Left ventricle myocardium inferior (tissue), 1 donor: ENCODE measurements around the gene ANAPC2. TPM values are rescaled to one million over a fixed set of nuclear protein-coding genes. Genes with fewer than 3 reads are reported as not detected.

ENCODE experiments used
- DNase-seq: peaks from one replicate; pipeline ENCODE4 v3.0.0-alpha.2; 2020
- H3K27ac ChIP-seq: fragments of 200-600 bp; replicated peaks from 2 replicates; pipeline ENCODE4 v1.8.0; 2021
- H3K27me3 ChIP-seq: fragments of 200-600 bp; 2 replicates; pipeline ENCODE4 v1.8.0; 2021; ENCODE audit warnings: low read depth
- H3K36me3 ChIP-seq: fragments of 200-600 bp; 2 replicates; pipeline ENCODE4 v1.8.0; 2021
- H3K4me1 ChIP-seq: fragments of 200-600 bp; 2 replicates; pipeline ENCODE4 v1.8.0; 2021
- H3K4me3 ChIP-seq: fragments of 200-600 bp; 2 replicates; pipeline ENCODE4 v1.8.0; 2021; ENCODE audit warnings: mild to moderate bottlenecking, moderate library complexity
- H3K9me3 ChIP-seq: fragments of 200-600 bp; replicated peaks from 2 replicates; pipeline ENCODE4 v1.8.0; 2021
- CTCF ChIP-seq: fragments of 200-600 bp; IDR thresholded peaks from 2 replicates; pipeline ENCODE4 v1.8.0; 2021; ENCODE audit warnings: antibody characterized with exemption, mild to moderate bottlenecking, borderline replicate concordance
- intact Hi-C: fragments of 100-400 bp; cut with micrococcal nuclease; formaldehyde crosslinking; loops from one replicate; pipeline ENCODE4 v1.11.0; 2022
- total RNA-seq: library from RNA; stranded (reverse); fragmentation: NEBNext Ultra II Directional; extraction: Animal tissue kit (Norgen Biotek cat#: 25700); gene quantifications from one replicate; pipeline ENCODE4 v1.2.1, GENCODE V29; 2021
- donor health status: DM: no; HTN: yes; CAD: no; lungs with severe emphysema.

Gene ANAPC2
- total RNA-seq, 1 donor from 2014 or later, result 34.7 TPM

DNA sequence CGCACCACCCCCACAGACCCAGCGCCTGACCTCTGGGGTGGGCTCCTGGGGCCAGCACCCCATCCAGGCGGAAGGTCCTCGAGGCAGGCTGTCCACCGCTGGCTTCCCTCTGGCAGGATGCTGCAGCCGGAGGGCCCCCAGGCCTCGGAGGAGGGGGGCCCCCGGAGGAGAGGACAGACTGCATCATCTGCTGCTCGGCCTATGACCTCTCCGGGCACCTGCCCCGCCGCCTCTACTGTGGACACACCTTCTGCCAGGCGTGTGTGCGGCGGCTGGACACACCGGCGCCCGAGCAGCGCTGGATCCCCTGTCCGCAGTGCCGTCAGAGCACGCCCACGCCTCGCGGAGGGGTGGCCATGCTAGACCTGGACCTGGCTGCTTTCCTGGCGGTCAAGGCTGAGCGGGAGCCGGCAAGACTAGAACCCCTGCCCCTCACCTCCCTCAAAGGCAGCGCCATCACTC, 40.2 kb upstream of the ANAPC2 start:
- peaks cover 57% of the 10 kb centered on the region for H3K27me3 ChIP-seq
- TF ChIP-seq CTCF, result no peak
- intact Hi-C loops, result loop anchor here (5.0 kb wide), 1 partner anchor 106 kb away; no protein-coding TSS in a partner anchor
- H3K9me3 ChIP-seq, result no peaks in the 10 kb centered on the region
- H3K36me3 ChIP-seq, result no peaks in the 10 kb centered on the region
- DNase-seq, result no peak
- H3K27ac ChIP-seq, result no peak overlapping the region
- H3K4me1 ChIP-seq, result peaks cover 13% of the 10 kb centered on the region
- no peak overlapping the region for H3K4me3 ChIP-seq

GRCh38 chr9:137227853-137228505, 39.6 kb upstream of the ANAPC2 start:
- Histone ChIP-seq H3K4me1 (peaks cover 16% of the 10 kb centered on the region), H3K27me3 (peaks cover 51% of the 10 kb centered on the region), H3K9me3 (no peaks in the 10 kb centered on the region), H3K36me3 (no peaks in the 10 kb centered on the region), H3K27ac (no peak overlapping the region), H3K4me3 (no peak overlapping the region)
- no peak for TF ChIP-seq CTCF
- no peak for DNase-seq
- intact Hi-C loops, result loop anchor here (5.0 kb wide), 1 partner anchor 106 kb away; no protein-coding TSS in a partner anchor

DNA sequence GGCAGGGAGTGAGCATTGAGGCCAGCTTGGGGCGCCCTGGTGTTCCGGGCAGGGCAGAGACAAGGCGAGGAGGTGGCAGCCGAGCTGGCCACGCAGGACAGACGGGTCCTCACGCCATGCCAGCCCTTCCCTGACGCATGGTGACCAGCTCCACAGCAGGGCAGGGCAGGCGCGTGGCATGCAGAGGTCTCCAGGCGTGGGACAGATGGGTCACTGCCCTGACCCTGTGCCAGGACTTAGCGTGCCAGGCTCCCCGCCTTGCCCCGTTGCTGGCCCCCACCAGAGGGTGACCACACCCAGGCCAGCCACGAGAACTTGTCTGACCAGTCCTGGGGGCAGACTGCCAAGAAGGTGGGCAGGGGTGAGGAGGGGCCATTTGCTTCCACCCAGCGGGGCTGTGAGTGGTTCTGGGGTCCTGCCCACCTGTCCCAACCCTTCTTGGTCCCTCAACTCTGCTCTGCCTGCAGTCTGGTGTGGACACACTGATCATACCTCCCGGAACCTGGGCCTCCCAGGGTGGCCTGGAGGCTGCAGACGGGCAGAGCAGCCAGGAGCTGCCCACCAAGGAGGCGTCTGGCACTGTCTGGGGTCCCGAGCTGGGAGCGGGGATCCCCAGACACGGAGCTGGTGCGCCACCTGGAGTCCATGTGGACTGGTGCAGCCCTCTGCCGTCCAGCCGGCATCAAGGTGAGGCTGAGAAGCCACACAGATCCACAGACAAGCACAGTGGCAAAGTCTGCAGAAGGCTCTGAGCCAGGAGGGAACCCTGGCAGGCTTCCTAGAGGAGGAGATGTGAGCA, 38.9 kb upstream of the ANAPC2 start, which contains the start of gene RNF224:
Gene RNF224 (plus strand): TSS at position 449 of the 799 bp plus-strand sequence. CDS start 834 bp downstream, outside the sequence.
- Histone ChIP-seq H3K4me1 (peaks cover 23% of the 10 kb centered on the region), H3K4me3 (no peak within 1 kb of the TSS), H3K27ac (no peak within 1 kb of the TSS), H3K9me3 (no peaks in the 10 kb centered on the region), H3K36me3 (no peaks in the 10 kb centered on the region), H3K27me3 (peaks cover 44% of the 10 kb centered on the region)
- intact Hi-C loops, result loop anchor here (5.0 kb wide), 1 partner anchor 105 kb away; no protein-coding TSS in a partner anchor
- DNase-seq, result peak; percentile 71
- TF ChIP-seq CTCF, result peak; percentile 92

- Histone ChIP-seq H3K27me3 (peaks cover 36% of the 10 kb centered on the region), H3K27ac (no peak overlapping the region), H3K4me3 (no peak overlapping the region), H3K36me3 (no peaks in the 10 kb centered on the region), H3K9me3 (no peaks in the 10 kb centered on the region), H3K4me1 (peaks cover 27% of the 10 kb centered on the region)
- intact Hi-C loops, result loop anchor here (5.0 kb wide), 1 partner anchor 104 kb away; no protein-coding TSS in a partner anchor
- no peak for DNase-seq
- TF ChIP-seq CTCF, result no peak
Observed at GRCh38 chr9:137226338-137227053, 38.1 kb upstream of the ANAPC2 start.
